Measurements from ENCODE around the gene PLXNC1.

- TF ChIP-seq CTCF (IDR thresholded peaks at IDR 0.05) (no peak), POLR2A (IDR thresholded peaks at IDR 0.05) (no peak), POLR2AphosphoS5 (IDR thresholded peaks at IDR 0.05) (no peak)
These were observed 87.5 kb downstream of the PLXNC1 start for GRCh38 chr12:94235848-94236247.

Measured in upper lobe of left lung (tissue), 4 donors.